Measurements from ENCODE around the gene PLA2G1B. TPM values are rescaled to one million over a fixed set of nuclear protein-coding genes. Genes with fewer than 3 reads are reported as not detected.
A peak's percentile ranks its signal among the peaks of the same experiment; 100 is the strongest.

Gene PLA2G1B
- total and polyA plus RNA-seq, 9 of the 15 experiments (the other 6 are each of a cell fraction or from before 2014, with no cell fraction given): 1.4 TPM; not detected in 8

DNA sequence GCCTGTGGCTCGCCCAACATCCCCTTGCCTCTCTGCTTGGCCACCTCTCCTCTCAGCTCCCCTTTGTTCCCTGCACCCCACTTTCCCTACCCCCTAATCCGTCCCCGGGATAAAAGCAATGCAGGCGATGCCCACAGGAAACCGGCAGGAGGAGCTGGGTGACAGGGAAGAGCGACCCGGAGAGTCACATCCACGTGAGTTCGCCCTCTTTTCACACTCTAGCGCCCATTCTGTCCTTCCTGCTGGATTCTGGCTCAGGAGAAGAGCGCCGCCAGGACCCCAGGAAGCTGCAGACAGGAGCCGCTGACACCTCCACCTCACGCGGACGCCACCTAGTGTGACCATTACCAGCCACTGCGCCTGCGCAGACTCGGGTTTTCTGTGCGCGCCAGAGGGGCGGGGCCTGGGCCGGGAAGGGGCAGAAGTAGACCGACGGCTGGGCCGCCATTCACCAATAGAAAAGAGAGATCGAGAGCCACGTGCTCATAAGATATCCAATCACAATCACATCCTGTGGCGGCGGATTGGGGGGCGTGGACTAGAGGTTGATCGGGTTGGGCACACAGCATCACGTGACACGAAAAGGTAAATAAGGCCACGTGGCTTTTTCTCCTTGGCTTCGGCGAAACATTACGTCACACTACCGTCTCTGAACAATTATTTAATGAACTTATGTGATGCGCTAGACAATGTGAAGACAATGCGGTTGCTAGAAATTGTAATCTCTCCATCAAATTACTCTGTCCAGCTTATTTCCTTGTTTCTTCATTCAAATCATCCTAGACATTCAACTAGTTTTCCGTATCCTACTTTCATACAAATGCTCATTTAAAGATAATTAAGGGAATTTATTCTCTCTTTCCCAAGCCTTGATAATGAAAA lies 10.1 kb downstream of the PLA2G1B start (continued):
- TF ChIP-seq ZNF143 (CRISPR knock-in tag; IDR thresholded peaks at IDR 0.05) (no peak), HLTF (IDR thresholded peaks at IDR 0.05) (no peak), ID3 (CRISPR knock-in tag; IDR thresholded peaks at IDR 0.05) (no peak), ID3 (tag; IDR thresholded peaks at IDR 0.05) (peak; percentile 71), SMAD4 (CRISPR knock-in tag; conservative IDR thresholded peaks at IDR 0.05) (peak; percentile 26; the same call in 1 of the 2 replicates), SRSF3 (IDR thresholded peaks at IDR 0.05; ENCODE audit: insufficient read depth, low read length) (no peak), SP2 (IDR thresholded peaks at IDR 0.05; ENCODE audit: extremely low read depth, low read depth, low read length, poor library complexity, severe bottlenecking) (no peak), GTF3C2 (IDR thresholded peaks at IDR 0.05; ENCODE audit: borderline replicate concordance, extremely low read depth, insufficient read length) (no peak), NR2C1 (IDR thresholded peaks at IDR 0.05) (peak; percentile 79), NR2C1 (tag; IDR thresholded peaks at IDR 0.05) (no peak), MXI1 (IDR thresholded peaks at IDR 0.05; ENCODE audit: low read depth, low read length) (peak; percentile 71; the same call in 1 of the 2 replicates), MEF2D (tag; conservative IDR thresholded peaks at IDR 0.05; ENCODE audit: low read depth) (no peak), ZNF347 (CRISPR knock-in tag; IDR thresholded peaks at IDR 0.05; ENCODE audit: low read depth) (no peak), HCFC1 (IDR thresholded peaks at IDR 0.05; ENCODE audit: low read depth, low read length) (peak; percentile 42; the same call in 1 of the 2 replicates), RCOR1 (IDR thresholded peaks at IDR 0.05; ENCODE audit: borderline replicate concordance in 1 of 2, low read depth in 2 of 2, low read length in 2 of 2) (no peak), ETV6 (IDR thresholded peaks at IDR 0.05; ENCODE audit: borderline replicate concordance in 1 of 2, low read depth in 2 of 2, low read length in 1 of 2) (no peak), ETV6 (CRISPR knock-in tag; IDR thresholded peaks at IDR 0.05; ENCODE audit: borderline replicate concordance) (no peak), NR1H2 (CRISPR knock-in tag; IDR thresholded peaks at IDR 0.05) (no peak), RBM17 (IDR thresholded peaks at IDR 0.05; ENCODE audit: borderline replicate concordance, low read depth, low read length) (no peak), HNRNPL (IDR thresholded peaks at IDR 0.05; ENCODE audit: low read depth, low read length) (no peak)
- TF ChIP-seq, protein P1, sequence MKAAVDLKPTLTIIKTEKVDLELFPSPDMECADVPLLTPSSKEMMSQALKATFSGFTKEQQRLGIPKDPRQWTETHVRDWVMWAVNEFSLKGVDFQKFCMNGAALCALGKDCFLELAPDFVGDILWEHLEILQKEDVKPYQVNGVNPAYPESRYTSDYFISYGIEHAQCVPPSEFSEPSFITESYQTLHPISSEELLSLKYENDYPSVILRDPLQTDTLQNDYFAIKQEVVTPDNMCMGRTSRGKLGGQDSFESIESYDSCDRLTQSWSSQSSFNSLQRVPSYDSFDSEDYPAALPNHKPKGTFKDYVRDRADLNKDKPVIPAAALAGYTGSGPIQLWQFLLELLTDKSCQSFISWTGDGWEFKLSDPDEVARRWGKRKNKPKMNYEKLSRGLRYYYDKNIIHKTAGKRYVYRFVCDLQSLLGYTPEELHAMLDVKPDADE (conservative IDR thresholded peaks at IDR 0.05; ENCODE audit: control insufficient read depth, low read depth, low read length): 0 out of 2 replicates have a peak, but pooled peaks have one; percentile 53
- TF ChIP-seq, protein P2, sequence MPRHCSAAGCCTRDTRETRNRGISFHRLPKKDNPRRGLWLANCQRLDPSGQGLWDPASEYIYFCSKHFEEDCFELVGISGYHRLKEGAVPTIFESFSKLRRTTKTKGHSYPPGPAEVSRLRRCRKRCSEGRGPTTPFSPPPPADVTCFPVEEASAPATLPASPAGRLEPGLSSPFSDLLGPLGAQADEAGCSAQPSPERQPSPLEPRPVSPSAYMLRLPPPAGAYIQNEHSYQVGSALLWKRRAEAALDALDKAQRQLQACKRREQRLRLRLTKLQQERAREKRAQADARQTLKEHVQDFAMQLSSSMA (CRISPR knock-in tag; IDR thresholded peaks at IDR 0.05): no peak

All from K562 (cell line).